ENCODE data around the gene PLEKHF1. TPM values are rescaled to one million over a fixed set of nuclear protein-coding genes. Genes with fewer than 3 reads are reported as not detected.

PLEKHF1 gene
- total and polyA plus RNA-seq, 2 of the 8 experiments (the other 6 are each of a cell fraction or from before 2014, with no cell fraction given) = 11.1 to 18.4 TPM

DNA sequence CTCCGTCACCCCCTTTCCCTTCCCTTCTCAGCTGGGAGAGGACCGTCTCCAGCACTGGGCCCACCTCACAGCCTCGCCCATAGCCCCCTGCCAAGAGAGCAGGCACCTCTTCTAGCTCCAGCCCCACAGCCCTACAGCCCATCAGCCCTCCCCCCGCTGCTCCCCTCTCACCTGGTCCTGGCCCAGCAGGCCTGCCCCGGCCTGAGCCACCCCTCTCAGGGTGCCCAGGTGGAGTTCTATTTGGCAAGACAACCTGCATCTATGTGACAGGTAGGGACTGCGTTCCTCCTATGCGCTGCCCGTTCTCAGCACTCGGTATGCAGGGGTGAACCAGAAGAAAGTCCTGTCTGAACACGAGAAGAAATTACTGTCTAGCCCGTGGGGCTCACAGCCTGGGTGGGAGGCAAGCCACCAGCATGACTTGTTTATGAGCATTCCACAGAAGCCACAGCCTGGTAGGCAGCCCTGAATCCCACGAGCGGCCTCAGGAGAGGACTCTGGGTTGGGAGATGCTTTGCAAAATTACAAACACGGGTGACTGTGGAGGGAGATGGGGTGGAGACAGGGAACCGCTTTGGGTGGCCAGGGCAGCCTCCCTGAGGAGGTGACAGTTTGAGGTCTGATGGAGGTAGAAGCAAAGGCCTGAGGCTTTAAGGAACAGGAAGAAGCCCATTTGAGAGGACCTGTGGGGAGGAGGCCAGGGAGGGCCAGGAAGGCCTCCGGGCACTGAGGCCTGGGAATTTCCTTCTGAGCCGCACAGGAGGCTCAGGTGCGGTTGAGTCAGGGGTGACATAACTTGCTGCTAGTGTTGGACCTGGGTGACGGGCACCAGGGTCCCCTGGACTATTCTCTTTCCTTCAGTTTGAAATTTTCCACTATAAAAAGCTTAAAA lies 1.2 kb upstream of the PLEKHF1 start (continued):
- TF ChIP-seq HDAC6 (IDR thresholded peaks at IDR 0.05; ENCODE audit: low read depth, low read length) (no peak), PHF8 (conservative IDR thresholded peaks at IDR 0.05; ENCODE audit: low read depth, low read length) (no peak), BCL11A (IDR thresholded peaks at IDR 0.05; ENCODE audit: low read depth in 2 of 2, low read length in 2 of 2) (no peak), MAFK (IDR thresholded peaks at IDR 0.05; ENCODE audit: low read depth, low read length) (no peak), RAD21 (IDR thresholded peaks at IDR 0.05 in 1 of 2, conservative IDR thresholded peaks at IDR 0.05 in 1 of 2; ENCODE audit: low read depth in 2 of 2, low read length in 2 of 2) (no peak), POLR2AphosphoS5 (IDR thresholded peaks at IDR 0.05; ENCODE audit: low read depth, low read length) (no peak)
- TF ChIP-seq, protein P1, sequence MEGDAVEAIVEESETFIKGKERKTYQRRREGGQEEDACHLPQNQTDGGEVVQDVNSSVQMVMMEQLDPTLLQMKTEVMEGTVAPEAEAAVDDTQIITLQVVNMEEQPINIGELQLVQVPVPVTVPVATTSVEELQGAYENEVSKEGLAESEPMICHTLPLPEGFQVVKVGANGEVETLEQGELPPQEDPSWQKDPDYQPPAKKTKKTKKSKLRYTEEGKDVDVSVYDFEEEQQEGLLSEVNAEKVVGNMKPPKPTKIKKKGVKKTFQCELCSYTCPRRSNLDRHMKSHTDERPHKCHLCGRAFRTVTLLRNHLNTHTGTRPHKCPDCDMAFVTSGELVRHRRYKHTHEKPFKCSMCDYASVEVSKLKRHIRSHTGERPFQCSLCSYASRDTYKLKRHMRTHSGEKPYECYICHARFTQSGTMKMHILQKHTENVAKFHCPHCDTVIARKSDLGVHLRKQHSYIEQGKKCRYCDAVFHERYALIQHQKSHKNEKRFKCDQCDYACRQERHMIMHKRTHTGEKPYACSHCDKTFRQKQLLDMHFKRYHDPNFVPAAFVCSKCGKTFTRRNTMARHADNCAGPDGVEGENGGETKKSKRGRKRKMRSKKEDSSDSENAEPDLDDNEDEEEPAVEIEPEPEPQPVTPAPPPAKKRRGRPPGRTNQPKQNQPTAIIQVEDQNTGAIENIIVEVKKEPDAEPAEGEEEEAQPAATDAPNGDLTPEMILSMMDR (IDR thresholded peaks at IDR 0.05; ENCODE audit: control extremely low read depth in 1 of 3, insufficient read depth in 1 of 3, low read depth in 1 of 3, low read length in 3 of 3) = no peak

Data from H1 (cell line).